Articular chondrocyte of knee joint (primary cell): ENCODE results near the gene TARS2. TPM values are rescaled to one million over a fixed set of nuclear protein-coding genes. Genes with fewer than 3 reads are reported as not detected.

Experiments
- small RNA-seq: library from RNA; depleted of rRNA; stranded (forward); fragments of <200 nt; gene quantifications from one replicate; pipeline ENCODE3, GENCODE V24; 2012
- total RNA-seq: library from RNA; depleted of rRNA; stranded (reverse); fragments of >200 nt; gene quantifications from 2 replicates; pipeline ENCODE4 v1.2.3, GENCODE V29; 2012

Gene TARS2, protein sequence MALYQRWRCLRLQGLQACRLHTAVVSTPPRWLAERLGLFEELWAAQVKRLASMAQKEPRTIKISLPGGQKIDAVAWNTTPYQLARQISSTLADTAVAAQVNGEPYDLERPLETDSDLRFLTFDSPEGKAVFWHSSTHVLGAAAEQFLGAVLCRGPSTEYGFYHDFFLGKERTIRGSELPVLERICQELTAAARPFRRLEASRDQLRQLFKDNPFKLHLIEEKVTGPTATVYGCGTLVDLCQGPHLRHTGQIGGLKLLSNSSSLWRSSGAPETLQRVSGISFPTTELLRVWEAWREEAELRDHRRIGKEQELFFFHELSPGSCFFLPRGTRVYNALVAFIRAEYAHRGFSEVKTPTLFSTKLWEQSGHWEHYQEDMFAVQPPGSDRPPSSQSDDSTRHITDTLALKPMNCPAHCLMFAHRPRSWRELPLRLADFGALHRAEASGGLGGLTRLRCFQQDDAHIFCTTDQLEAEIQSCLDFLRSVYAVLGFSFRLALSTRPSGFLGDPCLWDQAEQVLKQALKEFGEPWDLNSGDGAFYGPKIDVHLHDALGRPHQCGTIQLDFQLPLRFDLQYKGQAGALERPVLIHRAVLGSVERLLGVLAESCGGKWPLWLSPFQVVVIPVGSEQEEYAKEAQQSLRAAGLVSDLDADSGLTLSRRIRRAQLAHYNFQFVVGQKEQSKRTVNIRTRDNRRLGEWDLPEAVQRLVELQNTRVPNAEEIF
- 13.9 and 14.2 TPM in 2 replicates for total RNA-seq

DNA sequence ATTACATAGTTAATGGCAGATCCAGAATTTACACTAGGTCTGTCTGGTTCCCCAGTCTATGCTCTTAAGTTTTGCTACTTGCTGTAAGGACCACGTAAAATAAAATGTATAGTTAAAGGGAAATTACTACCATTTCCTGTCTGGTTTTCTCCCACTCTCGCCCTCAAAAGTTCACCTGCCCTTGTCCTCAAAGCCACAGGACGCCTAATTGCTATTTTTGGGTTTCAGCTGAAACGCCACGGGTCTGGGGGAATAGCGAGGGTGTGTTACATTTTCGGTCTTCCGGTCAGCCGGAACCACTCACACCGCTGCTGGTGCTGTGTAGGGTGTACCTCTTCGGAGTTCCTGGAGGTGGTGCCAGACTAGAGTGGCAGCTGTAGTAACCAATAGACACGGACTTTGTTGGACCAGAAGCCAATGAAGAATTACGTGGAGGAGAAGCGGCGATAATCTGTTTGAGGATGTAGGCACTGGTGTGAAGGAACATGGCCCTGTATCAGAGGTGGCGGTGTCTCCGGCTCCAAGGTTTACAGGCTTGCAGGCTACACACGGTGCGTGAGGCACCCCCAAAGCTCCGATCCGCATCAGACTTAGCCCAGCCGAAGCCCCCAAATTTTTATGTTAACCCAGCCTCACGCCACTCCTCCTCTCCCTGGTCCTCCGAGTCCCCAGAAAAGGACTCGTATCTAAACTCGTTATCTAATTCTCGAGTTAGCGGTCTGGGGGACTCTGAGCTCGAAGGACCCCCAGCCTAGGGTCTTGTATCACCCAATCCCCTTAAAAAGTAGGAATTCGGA, at the start of gene TARS2:
Gene TARS2 (plus strand): TSS at position 454 of the 797 bp plus-strand sequence. CDS start 32 bp downstream, at position 486.

DNA sequence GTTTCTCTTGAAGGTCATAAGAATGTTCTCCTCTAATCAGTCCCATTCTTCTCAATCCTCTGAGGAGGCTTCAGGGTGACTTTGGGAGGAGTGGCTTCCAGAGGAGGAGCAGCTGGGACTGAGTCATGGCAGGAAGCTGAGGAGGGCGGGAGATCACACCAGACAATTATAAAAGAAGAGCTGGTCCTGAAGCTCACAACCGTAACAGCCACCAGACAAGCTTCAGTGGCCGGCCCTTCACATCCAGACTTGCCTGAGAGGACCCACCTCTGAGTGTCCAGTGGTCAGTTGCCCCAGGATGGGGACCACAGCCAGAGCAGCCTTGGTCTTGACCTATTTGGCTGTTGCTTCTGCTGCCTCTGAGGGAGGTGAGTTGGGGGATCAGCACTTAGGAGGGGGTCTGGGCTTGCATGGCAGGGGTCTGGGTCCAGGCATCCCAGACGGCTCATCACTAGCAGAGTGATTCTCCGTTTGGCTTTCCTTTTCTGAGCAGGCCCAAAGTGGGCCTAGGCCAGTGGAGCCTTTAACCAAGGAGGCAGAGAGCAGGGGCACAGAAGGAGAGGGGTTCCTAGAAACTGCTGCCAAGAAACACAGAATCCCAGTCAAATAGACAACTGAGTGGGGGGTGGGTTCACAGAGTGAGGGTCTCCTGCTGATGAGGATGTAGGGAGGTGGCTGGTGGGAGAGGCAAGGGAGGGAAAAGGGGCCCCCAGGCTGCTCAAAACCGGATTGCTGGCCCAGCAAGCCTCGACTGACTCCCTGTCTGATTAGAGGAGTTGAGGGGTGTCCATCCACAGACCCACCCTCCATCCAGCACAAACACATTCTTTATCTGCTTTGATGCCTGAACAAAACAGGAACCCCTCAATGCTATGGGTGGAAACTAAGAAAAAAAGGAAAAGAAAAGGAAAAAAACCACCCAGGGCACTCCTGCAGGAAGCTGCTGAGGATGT, 21.0 kb downstream of the TARS2 start, which contains the start of gene ECM1:
Gene ECM1 (plus strand): TSS at position 198 of the 953 bp plus-strand sequence. CDS start 101 bp downstream, at position 299.

DNA sequence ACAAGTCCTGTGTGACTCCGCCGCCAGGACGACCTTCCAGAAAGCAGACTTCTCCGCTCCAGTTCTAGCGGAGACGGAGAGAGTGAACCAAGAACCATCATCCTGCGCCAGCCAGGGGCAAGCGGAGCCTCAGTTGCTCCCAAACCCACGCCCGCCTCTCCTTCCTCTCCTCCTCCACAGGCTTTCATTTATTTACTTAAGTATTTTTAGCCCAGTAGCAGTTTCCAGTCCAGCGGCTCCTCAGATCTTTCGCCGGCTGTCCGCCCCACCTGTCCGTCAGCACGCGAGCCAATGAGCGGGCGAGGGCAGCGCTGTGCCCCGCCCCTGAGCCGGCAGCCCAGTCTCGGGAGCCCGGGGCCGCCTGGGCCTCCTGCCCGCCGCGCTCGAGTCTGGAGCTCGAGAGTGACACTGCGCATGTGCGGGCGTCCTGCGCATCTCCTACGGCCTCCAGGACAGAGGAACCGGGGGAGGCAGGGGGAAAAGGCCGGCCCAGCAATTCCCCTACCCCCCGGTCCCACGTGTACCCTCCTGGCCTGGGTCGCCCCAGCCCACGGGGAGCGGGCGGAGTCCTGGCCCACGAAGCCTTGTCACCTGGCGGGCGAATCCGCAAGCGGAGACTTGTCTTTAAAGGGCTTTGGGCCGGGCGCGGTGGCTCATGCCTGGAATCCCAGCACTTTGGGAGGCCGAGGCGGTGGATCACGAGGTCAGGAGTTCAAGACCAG, 28.3 kb downstream of the TARS2 start, which contains the start of gene FALEC:
Gene FALEC (plus strand): TSS at position 425 of the 722 bp plus-strand sequence.

DNA sequence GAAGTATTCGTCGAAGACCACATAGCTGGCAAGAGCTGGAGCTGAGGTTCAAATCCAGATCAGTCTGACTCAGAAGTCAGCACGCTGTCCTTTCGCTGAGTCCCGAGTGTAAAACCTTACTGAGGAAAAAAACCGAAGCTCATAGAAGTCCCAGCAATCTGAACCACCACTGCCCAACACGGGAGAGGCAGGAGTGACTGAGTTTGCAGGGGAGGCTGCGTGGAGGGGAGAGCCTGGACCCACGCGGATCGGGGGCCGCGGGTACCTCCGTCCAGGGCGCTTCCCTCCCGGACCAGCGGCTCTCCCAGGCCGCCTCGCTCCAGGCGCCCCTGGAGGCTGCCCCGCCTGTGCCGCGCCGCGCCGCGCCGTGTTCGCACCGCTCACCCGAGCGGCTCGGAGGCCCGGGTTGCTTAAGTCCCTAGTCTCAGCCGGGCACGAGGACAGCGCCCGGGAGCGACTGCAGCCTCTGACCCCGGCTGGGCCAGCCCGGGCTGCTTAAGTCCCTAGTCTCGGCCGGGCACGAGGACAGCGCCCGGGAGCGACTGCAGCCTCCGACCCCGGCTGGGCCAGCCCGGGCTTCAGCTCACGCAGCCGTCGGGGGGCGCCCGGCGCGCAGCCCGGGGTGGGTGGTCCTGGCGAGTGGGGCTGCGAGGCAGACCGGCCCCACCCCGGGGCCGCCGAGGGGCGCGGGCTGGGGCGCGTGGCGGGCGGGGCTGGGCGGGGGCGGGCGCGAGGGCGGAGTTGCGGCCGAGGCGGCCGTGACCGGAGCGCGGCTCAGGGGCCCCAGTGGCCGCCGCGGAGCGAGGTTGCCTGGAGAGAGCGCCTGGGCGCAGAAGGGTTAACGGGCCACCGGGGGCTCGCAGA, 61.6 kb downstream of the TARS2 start, which contains the start of gene ADAMTSL4:
Gene ADAMTSL4 (plus strand): TSS at position 777 of the 864 bp plus-strand sequence. CDS start 2,881 bp downstream, outside the sequence.

Small RNAs within 50 kb of the gene (small RNA-seq; reads per million reads assigned to genes)
- not detected for gene MIR4257

Other genes with a start within 250 kb of the TARS2 start
- not detected in 2 replicates for gene CA14, start 229.6 kb upstream of the TARS2 start, total RNA-seq
- gene APH1A, start 218.4 kb upstream of the TARS2 start, total RNA-seq = 120 and 129 TPM in 2 replicates
- gene C1orf54, start 214.6 kb upstream of the TARS2 start, total RNA-seq = 17.7 and 20.8 TPM in 2 replicates
- gene CIART, start 204.9 kb upstream of the TARS2 start, total RNA-seq = 13.1 and 14.1 TPM in 2 replicates
- 32.3 and 33.1 TPM in 2 replicates for gene MRPS21, start 193.6 kb upstream of the TARS2 start, total RNA-seq
- gene PRPF3, start 165.9 kb upstream of the TARS2 start, total RNA-seq = 38.7 and 39.3 TPM in 2 replicates
- 16.5 and 17.2 TPM in 2 replicates for gene RPRD2, start 123.3 kb upstream of the TARS2 start, total RNA-seq
- gene ECM1, start 20.7 kb downstream of the TARS2 start, total RNA-seq = 23.8 and 29.9 TPM in 2 replicates
- gene FALEC, start 28.3 kb downstream of the TARS2 start, total RNA-seq = not detected in 2 replicates
- gene ADAMTSL4, start 62.0 kb downstream of the TARS2 start, total RNA-seq = 7.0 and 8.5 TPM in 2 replicates
- gene MCL1, start 92.2 kb downstream of the TARS2 start, total RNA-seq = 183 and 398 TPM in 2 replicates
- 69.8 and 71.3 TPM in 2 replicates for gene ENSA, start 142.2 kb downstream of the TARS2 start, total RNA-seq
- 22.1 and 29.9 TPM in 2 replicates for gene GOLPH3L, start 209.7 kb downstream of the TARS2 start, total RNA-seq
- 0.13 and 0.65 TPM in 2 replicates for gene HORMAD1, start 233.5 kb downstream of the TARS2 start, total RNA-seq